ENCODE results near the gene COL13A1. TPM values are rescaled to one million over a fixed set of nuclear protein-coding genes. Genes with fewer than 3 reads are reported as not detected.

Gene COL13A1
- total and polyA plus RNA-seq, 2 experiments from 2014 or later, result 5.2 to 8.6 TPM

GRCh38 chr10:69849825-69850224 lies 48.1 kb downstream of the COL13A1 start (continued):
- TF ChIP-seq ZNF462 (CRISPR knock-in tag; IDR thresholded peaks at IDR 0.05), result no peak

- no peaks in the 10 kb centered on the region for H3K79me2 ChIP-seq (replicated peaks; ENCODE audit: insufficient read depth)
- H3K36me3 ChIP-seq (ENCODE audit: insufficient read depth), result no peaks in the 10 kb centered on the region
- Mint-ChIP-seq H3K36me3 (ENCODE audit: low read depth) (no peaks in the 10 kb centered on the region; the same call in 2 of the 3 replicates), H3K9me3 (no peaks in the 10 kb centered on the region), H3K27ac (no peak overlapping the region; the same call in 1 of the 2 replicates), H3K27me3 (ENCODE audit: insufficient read depth, low read depth, poor library complexity) (peaks cover 7% of the 10 kb centered on the region), H3K4me3 (no peak overlapping the region), H3K4me1 (peaks cover 76% of the 10 kb centered on the region)
- peaks cover 66% of the 10 kb centered on the region for H3K4me1 ChIP-seq (ENCODE audit: insufficient read depth)
- H3K27me3 ChIP-seq (ENCODE audit: insufficient read depth), result no peaks in the 10 kb centered on the region
- peaks cover 8% of the 10 kb centered on the region; the same call in 1 of the 2 replicates for H3F3A ChIP-seq (replicated peaks; ENCODE audit: low read depth)
- H3K9me2 ChIP-seq (ENCODE audit: insufficient read depth), result peaks cover 4% of the 10 kb centered on the region; the same call in 1 of the 2 replicates
- DNase-seq (ENCODE audit: low spot score) (no peak), ATAC-seq (no peak)
- no peak overlapping the region for H3K4me3 ChIP-seq
- H3K4me2 ChIP-seq, result peak overlapping the region; percentile 38
- H4K20me1 ChIP-seq (replicated peaks; ENCODE audit: insufficient read depth), result no peaks in the 10 kb centered on the region
- H2AFZ ChIP-seq, result no peak overlapping the region
- H3K27ac ChIP-seq (ENCODE audit: low read depth), result no peak overlapping the region
- TF ChIP-seq POLR2AphosphoS5 (IDR thresholded peaks at IDR 0.05; ENCODE audit: low read depth) (no peak), NANOG (IDR thresholded peaks at IDR 0.05; ENCODE audit: borderline replicate concordance) (no peak), ZNF462 (CRISPR knock-in tag; IDR thresholded peaks at IDR 0.05) (no peak), ZNF331 (CRISPR knock-in tag; IDR thresholded peaks at IDR 0.05; ENCODE audit: low read depth) (no peak), CTCF (conservative IDR thresholded peaks at IDR 0.05; ENCODE audit: low read depth in 2 of 2) (no peak)
Measured at GRCh38 chr10:69850440-69850839, 48.7 kb downstream of the COL13A1 start.
